D721Med (cell line): ENCODE measurements around the gene CERS6.
A peak's percentile ranks its signal among the peaks of the same experiment; 100 is the strongest.
"Not testable (repeated sequence)": the region's sequence is repeated elsewhere in the genome, so short reads cannot be mapped to it uniquely, and the experiment has no call there.

ENCODE experiments used
- DNase-seq: peaks from one replicate; pipeline ENCODE4 v3.0.0; 2011; ENCODE audit warnings: low spot score; ENCODE audit not compliant: insufficient read length
- FAIRE-seq: peaks from 2 replicates; lab custom pipeline; 2011; peaks lifted over from hg19 to GRCh38; lab: Jason Lieb, UNC
- CTCF ChIP-seq: IDR thresholded peaks from 2 replicates; pipeline ENCODE4 v1.5.1; 2012; ENCODE audit warnings: mild to moderate bottlenecking, control low read depth; ENCODE audit not compliant: insufficient read depth; ENCODE audit errors: missing control alignments

Gene CERS6

GRCh38 chr2:168455645-168456520 lies at the start of gene CERS6:
Gene CERS6 (plus strand): TSS chr2:168456272. CDS start chr2:168456449, 177 bp downstream.
- no peak for TF ChIP-seq CTCF
- peak; percentile 80 for DNase-seq
- FAIRE-seq = no peak

- FAIRE-seq = not testable (repeated sequence)
Observed at GRCh38 chr2:168412301-168412700, 43.8 kb upstream of the CERS6 start.

GRCh38 chr2:168413101-168413500 lies 43.0 kb upstream of the CERS6 start:
- not testable (repeated sequence) for DNase-seq, FAIRE-seq

More at GRCh38 chr2:168412301-168412700, 43.8 kb upstream of the CERS6 start:
- DNase-seq = not testable (repeated sequence)

- DNase-seq = no peak
- FAIRE-seq = no peak
- no peak for TF ChIP-seq CTCF
Observed at GRCh38 chr2:168416555-168416954, 39.5 kb upstream of the CERS6 start.

GRCh38 chr2:168422584-168422983 lies 33.5 kb upstream of the CERS6 start:
- FAIRE-seq = no peak

GRCh38 chr2:168424112-168424951 lies 31.7 kb upstream of the CERS6 start:
- FAIRE-seq (no peak), DNase-seq (no peak)
- no peak for TF ChIP-seq CTCF

More at GRCh38 chr2:168422584-168422983, 33.5 kb upstream of the CERS6 start:
- no peak for TF ChIP-seq CTCF
- DNase-seq = no peak

- FAIRE-seq = no peak
- no peak for DNase-seq
- no peak for TF ChIP-seq CTCF
Observed at GRCh38 chr2:168424971-168425370, 31.1 kb upstream of the CERS6 start.
